AG09319 (cell line): ENCODE data around the gene HADH.
"Not testable (repeated sequence)": the region's sequence is repeated elsewhere in the genome, so short reads cannot be mapped to it uniquely, and the experiment has no call there.

ENCODE experiments used
- DNase-seq: peaks from one replicate; pipeline ENCODE4 v3.0.0-alpha.2; 2010; ENCODE audit warnings: low read depth; ENCODE audit errors: extremely low read depth
- TF ChIP-seq, protein P1 (sequence below): IDR thresholded peaks from 2 replicates; pipeline ENCODE4 v1.5.1; 2011; ENCODE audit warnings: low read depth, mild to moderate bottlenecking, inconsistent platforms, low read length, moderate library complexity

Gene HADH

GRCh38 chr4:108044951-108045686 lies 55.4 kb downstream of the HADH start:
- no peak for DNase-seq
- TF ChIP-seq, protein P1, sequence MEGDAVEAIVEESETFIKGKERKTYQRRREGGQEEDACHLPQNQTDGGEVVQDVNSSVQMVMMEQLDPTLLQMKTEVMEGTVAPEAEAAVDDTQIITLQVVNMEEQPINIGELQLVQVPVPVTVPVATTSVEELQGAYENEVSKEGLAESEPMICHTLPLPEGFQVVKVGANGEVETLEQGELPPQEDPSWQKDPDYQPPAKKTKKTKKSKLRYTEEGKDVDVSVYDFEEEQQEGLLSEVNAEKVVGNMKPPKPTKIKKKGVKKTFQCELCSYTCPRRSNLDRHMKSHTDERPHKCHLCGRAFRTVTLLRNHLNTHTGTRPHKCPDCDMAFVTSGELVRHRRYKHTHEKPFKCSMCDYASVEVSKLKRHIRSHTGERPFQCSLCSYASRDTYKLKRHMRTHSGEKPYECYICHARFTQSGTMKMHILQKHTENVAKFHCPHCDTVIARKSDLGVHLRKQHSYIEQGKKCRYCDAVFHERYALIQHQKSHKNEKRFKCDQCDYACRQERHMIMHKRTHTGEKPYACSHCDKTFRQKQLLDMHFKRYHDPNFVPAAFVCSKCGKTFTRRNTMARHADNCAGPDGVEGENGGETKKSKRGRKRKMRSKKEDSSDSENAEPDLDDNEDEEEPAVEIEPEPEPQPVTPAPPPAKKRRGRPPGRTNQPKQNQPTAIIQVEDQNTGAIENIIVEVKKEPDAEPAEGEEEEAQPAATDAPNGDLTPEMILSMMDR = no peak

DNA sequence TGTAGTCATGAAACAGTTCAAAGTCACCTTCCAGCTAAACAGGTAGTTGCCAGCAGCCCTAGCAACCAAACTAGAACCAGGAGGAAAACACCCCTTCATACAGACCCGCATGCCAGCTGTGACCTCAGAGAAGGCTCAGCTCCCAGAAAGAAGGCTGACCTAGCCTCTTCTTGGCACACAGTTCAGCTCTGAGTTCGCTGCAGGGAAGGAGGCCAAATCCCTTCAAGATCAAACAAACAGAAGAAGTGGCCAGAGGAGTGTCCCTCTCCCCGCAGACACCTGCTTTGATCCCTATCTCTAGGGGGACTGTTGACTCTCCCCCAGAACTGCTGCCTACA lies 56.0 kb downstream of the HADH start:
- DNase-seq = no peak
- TF ChIP-seq, protein P1 = no peak

GRCh38 chr4:108047199-108047598 lies 57.5 kb downstream of the HADH start:
- DNase-seq = no peak

DNA sequence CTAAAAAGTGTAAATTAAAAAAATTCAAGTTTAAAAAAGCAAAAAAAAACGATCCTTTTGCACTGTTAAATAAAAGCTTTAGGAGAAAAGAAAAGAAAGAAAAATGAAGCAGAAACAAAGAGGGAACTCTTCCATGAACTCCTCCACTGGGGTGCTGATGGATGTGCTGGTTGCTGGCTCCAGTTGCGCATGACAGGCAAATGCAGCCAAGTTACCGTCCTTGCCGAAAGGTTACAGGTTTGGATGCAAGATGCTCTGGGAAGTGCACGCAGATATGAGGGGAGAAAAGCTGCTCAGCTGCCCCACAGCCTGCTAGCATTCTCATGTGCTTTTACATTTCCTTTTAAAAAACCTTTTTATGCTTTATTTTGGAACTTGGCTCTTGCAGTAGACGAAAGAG lies 58.5 kb downstream of the HADH start:
- TF ChIP-seq, protein P1 = no peak
- no peak for DNase-seq

More at GRCh38 chr4:108047199-108047598, 57.5 kb downstream of the HADH start:
- TF ChIP-seq, protein P1 = no peak

DNA sequence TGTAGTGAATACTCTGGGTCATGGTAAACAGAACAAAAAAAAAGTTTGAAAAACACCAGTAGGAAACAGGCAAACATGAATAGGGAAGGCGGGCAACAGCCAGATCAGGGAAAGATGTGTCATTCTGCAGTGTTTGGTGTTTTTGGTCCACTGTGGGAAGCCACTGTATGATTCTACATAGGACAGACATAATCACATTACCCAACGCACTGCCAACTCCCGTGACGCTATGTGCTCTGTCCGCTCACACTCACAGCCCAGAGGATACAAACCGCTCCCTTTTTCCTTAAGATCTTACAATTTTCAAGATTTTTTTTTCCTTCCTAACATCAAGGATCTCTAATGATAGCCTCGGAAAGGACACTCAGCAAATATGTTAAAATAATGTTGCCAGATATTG lies 59.3 kb downstream of the HADH start:
- DNase-seq = no peak
- TF ChIP-seq, protein P1 = no peak

- TF ChIP-seq, protein P1 = no peak
- no peak for DNase-seq
These were observed 59.7 kb downstream of the HADH start for GRCh38 chr4:108049406-108049805.

- DNase-seq = not testable (repeated sequence)
These were observed 60.8 kb downstream of the HADH start for GRCh38 chr4:108050166-108051111.
